ENCODE data around the gene CASP7. TPM values are rescaled to one million over a fixed set of nuclear protein-coding genes. Genes with fewer than 3 reads are reported as not detected.
"Not testable (repeated sequence)": the region's sequence is repeated elsewhere in the genome, so short reads cannot be mapped to it uniquely, and the experiment has no call there.

Gene CASP7
- 10 to 100 TPM in 11 of 12 donors, not detected in 1; 10.9 to 24.6 (median 18.3) TPM for polyA plus RNA-seq (ENCODE audit: insufficient read length in 12 of 12)
- long read RNA-seq, donor 1, transcript CASP7-203 (7 exons, 2,377 nt) = major isoform, 6 of 8 reads
- long read RNA-seq, donor 1, partial matches to known transcripts = 0 of 8 reads
- long read RNA-seq, donor 1, other reads (novel, unspliced or antisense) = 0 of 8 reads
- long read RNA-seq, donor 2, partial matches to known transcripts = 0 of 3 reads
- long read RNA-seq, donor 2, other reads (novel, unspliced or antisense) = 0 of 3 reads
- long read RNA-seq, donor 3, partial matches to known transcripts = 0 of 3 reads
- long read RNA-seq, donor 3, other reads (novel, unspliced or antisense) = 0 of 3 reads
- long read RNA-seq, donor 4, partial matches to known transcripts = 0 of 3 reads
- long read RNA-seq, donor 4, other reads (novel, unspliced or antisense) = 0 of 3 reads
- long read RNA-seq, donor 5 = 0 reads
- long read RNA-seq, donor 6, partial matches to known transcripts = 0 of 2 reads
- long read RNA-seq, donor 6, other reads (novel, unspliced or antisense) = 0 of 2 reads
- long read RNA-seq, donor 7, partial matches to known transcripts = 0 of 1 reads
- long read RNA-seq, donor 7, other reads (novel, unspliced or antisense) = 0 of 1 reads
- long read RNA-seq, donor 8, partial matches to known transcripts = 0 of 7 reads
- long read RNA-seq, donor 8, other reads (novel, unspliced or antisense) = 0 of 7 reads
- long read RNA-seq, donor 9, partial matches to known transcripts = 0 of 4 reads
- long read RNA-seq, donor 9, other reads (novel, unspliced or antisense) = 0 of 4 reads
- long read RNA-seq, donor 10, partial matches to known transcripts = 0 of 4 reads
- long read RNA-seq, donor 10, other reads (novel, unspliced or antisense) = 0 of 4 reads
- long read RNA-seq, donor 11, partial matches to known transcripts = 0 of 5 reads
- long read RNA-seq, donor 11, other reads (novel, unspliced or antisense) = 0 of 5 reads

DNA sequence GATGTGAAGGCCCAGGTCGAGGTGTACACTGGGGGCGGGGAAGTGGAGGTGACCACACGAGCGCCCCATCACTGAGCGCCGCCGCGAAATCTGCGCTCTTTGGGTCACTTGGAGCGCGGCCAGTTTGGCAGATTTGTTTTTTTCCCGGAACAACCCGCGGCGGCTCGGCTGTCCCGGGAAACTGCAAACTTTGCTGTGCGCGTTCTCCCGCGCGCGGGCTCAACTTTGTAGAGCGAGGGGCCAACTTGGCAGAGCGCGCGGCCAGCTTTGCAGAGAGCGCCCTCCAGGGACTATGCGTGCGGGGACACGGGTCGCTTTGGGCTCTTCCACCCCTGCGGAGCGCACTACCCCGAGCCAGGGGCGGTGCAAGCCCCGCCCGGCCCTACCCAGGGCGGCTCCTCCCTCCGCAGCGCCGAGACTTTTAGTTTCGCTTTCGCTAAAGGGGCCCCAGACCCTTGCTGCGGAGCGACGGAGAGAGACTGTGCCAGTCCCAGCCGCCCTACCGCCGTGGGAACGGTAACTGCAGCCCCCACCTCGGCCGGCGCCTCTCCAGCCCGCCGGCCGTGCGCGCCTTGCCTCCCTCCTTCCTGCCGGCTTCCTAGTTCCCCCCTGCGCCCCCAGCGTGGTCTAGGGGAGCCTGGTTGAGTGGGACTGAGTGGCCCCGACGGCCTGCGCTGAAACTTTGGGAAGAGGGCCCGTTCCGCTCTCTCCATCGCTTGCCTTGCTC, at the start of gene CASP7:
TSS of gene CASP7 (plus strand) at position 450 of the 727 bp plus-strand sequence. CDS start 17,582 bp downstream, outside the sequence.
- DNase-seq = peak; percentile 86

DNA sequence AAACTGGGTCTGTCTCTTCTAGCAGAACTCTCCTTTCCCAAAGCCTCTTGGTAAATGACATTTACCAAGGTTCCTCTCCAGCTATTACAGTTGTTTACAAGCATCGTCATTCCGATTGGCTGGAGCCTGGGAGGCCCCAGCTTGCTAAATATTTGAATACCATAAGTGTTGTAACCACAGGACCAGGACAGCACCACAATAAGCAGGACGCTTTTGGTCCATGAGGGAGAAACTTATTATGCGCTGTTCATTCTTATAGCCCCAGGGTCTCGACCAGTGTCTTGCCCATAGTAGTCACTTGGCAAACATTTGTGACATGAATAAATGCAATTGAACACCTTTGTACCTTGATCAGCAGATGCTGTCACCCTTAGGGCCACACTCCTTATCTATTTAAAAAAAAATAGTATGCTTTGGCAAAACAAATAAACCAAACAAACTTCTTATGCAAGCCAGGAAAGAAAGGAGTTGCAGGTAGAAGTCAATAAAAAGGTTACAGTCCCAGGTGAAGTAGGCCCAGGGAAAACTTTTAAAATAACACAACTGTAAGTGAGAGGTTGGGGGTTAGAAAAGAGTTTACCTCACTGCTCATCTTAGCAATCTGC, 48.7 kb upstream of the CASP7 start:
- DNase-seq = no peak

DNA sequence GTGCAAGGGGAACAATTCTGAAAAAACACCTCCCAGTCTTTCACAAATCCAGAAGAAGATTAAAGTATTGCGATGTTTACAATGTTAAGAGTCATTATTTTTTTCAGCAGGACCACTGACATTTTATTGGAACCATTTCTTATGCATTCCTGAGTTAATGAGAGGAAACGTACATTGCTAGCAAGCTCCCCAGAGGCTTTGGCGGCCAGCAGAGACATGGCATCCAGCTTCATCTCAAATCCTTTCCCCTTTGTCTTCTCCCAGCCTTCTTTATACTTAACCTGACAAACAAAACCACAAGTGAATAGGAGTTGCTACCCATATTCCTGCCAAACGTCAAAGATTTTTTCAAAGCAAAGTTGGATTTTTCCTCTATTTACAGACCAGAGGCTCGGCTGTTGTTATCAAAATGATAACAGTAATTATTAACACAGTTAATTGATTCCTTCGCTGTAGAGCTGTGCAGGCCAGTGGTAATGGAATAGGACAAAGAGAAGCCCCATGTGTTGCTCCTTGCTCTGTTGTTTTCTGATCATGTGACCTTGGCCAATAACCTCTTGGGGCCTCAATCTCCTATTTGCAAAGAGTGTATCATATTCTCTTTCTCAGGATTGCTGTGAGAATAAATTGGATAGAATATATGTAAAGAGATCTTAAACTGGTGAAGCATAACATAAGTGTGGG, 47.9 kb upstream of the CASP7 start:
- DNase-seq = no peak

DNA sequence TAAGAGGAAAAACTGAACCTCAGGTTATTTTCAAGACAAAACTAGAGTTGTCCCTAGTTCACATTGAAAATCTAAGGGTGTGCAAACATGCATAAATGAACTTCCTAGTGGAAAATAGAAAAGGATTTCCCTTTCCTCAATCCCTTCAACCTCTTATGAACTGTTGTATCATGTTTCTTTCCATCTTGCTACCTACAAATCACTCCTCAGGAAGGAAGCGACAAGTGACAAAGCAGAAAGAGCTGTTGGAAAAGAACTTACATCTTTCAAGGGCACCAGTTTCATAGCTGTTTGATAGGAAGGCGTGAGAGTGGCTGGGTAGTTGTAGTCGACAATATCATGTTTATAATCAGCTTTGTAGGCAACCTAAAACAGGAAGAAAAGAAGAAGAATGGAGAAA, 39.7 kb upstream of the CASP7 start:
- no peak for DNase-seq

DNA sequence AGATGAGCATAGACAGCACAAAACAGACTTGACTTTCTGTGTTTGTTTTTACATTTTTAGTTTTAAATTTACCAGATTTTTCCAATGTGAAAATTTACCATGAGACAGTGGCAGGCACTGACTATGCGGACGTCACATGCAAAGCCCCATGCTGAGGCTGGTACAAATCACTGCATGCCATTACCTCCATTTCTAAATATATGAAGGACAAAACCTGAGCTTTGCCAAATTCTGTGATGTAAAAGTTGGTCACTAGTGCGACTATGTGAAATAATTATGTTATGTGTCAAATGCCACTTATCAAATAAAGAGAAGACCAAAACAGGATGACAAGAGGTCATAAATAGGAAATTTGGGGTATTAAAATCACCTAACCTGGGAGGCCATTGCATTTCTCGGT, 38.0 kb upstream of the CASP7 start:
- DNase-seq = no peak

DNA sequence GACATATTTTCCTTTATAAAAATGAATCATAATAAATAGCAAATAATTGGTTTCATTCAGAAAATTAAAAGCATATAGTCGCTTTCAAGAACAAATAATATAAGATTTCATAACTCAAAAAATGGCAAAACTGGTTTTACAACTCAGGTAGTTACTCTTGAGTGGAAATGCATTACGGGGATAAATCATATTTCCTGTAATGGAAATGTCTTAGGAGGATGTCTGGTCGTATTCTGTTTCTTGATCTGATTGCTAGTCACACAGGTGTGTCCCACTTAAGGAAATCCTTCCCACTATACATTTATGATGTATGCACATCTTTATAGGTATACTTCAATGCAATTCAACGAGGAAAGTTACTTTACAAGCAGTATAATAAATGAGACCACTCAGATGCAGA, 36.5 kb upstream of the CASP7 start:
- no peak for DNase-seq

DNA sequence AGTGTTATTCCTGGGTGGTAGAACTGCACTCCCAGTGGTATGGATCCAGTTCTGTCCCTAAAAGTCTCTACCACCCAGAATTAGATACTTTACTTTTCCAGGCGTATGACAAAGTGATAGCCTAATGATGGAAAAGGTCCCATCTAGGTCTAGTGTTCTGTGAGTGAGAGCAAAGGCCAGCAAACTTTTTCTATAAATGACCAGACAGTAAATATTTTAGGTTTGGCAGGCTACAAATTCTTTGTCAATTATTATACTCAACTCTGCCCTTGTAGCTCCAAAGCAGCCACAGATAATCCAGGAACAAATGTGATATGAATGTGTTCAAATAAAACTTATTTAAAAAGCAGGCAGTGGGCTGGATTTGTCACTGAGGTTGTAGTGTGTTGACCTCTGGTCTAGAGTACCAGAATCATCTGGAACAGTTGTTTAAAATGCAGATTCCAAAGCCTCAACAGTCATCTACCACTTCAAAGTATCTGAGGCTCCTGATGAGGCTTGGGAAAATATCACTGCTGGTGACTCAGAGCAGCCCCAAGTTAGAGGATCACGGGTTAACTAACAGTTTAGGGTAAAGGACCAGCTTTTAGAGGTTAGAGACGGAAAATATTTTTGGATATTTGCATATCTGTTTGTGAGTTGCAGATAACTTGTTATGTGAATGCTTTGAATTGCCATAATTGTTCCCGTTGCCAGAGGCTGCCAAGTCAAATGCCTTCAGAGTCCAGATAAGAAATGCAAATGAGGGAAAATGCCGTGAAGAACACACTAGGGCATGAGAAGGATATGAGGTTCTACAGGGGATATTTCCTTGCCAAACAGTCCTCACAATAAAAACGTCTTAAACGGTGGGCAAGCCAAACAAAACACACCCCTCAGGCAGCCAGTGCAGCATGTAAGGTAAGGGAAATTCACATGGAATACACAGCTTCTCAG, 35.3 kb upstream of the CASP7 start:
- no peak for DNase-seq

DNA sequence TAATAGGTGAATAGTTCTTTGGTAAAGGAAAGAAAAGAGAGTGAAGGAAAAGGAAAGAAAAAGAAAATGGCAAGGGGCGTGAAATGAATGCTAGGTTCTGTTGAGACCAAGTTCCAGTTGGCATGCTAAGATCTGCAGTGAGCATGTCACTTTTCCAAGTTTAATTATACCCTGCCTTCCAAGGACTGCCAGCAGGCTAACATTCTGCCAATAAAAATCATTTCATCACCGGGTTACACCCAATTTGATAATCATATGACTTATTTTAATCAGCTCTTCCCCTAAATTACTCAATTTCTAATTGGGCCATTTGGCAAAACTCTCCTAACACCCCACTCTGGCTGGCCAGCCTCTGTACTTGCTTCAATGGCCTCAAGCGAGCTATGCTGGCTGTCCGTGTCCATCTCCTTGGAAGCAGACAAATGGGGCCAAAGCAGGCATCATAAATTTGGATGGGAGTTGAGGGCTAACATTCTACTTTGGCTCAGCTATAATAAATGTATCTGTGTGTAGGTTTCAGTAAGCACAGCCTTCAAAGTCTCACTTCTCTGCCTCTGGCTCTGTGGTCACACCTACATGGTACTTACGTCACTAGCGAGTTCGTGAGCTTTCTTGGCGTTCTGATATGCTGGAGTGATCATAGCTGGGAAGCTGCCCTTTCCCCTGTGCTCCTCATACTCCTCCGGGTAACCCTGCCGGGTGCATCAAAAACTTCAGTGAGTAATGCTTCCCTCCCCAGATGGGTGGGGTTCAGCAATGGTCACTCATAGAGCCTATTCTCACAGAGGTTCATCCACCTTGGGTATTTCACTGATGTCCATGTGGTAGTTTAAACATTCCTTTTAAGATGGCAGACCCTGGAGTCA, 33.1 kb upstream of the CASP7 start:
- no peak for DNase-seq

DNA sequence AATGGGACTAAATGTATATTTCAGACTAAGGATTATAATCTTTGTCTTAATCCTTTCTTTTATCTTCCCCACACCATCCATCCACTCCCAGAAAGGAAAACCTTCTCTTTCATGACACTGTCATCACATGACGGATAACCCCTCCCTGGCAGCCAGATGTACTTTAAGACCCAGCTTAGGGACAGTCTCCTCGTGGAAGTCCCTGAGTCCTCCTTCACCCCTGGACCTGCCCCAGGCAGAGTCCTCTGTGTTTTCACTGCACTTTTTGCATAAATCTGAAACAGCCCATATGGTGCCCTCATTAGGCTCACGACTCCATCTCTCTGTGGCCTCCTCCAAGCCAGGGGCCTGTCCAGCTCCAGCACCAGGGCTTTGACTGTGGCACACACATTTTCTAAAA, 31.9 kb upstream of the CASP7 start:
- no peak for DNase-seq

DNA sequence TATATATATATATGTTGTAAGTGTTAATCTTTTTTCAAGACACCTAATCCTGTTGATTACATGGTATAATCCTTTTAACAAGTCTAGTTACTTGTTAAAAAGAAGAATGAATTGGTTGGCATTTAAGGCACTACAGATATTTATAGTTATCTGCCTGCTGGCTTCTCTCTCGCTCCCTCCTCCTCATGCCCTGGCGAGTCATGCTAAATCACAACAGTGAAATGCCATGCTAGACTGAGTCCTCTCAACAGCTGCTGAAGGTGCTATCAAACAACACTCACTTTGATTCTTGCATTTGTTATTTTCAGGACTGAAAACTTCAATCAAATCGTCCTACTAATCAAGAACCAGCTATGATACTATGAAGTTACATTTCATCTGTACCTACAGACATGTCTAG, 31.2 kb upstream of the CASP7 start:
- no peak for DNase-seq

DNA sequence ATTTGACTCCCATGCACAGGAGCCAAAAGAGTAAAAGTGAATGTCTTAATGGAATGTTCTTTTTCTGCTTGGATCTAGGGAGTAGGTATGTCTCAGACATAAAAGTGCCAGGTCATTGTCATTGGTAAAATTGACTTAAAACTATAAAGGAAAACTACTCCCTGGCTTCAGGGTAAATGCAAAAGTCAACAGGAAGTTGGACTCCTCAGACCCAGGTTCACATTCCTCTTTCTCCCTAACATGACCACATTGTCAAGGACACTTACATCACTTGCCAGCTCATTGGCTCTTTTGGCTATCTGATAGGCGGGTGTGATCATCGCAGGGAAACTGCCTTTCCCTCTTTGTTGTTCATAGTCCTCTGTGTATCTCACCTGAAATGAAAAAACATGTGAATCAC, 29.5 kb upstream of the CASP7 start:
- DNase-seq = no peak

DNA sequence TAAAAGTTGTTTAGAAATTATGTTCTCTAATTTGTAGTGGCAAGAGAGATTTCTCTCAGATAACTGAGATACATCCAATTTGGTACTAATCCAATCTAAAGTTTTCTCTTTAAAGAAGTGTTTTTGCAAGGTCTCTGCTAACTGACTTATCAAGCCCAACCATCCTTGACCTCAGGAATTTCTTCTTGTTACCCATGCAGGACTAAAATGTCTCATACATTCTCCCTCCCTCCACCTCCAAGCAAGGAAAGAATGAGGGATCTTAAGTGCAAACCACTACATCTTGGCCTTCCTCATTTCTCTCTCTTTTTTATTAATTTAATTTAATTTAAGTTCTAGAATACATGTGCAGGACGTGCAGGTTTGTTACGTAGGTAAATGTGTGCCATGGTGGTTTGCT, 28.7 kb upstream of the CASP7 start:
- DNase-seq = no peak

DNA sequence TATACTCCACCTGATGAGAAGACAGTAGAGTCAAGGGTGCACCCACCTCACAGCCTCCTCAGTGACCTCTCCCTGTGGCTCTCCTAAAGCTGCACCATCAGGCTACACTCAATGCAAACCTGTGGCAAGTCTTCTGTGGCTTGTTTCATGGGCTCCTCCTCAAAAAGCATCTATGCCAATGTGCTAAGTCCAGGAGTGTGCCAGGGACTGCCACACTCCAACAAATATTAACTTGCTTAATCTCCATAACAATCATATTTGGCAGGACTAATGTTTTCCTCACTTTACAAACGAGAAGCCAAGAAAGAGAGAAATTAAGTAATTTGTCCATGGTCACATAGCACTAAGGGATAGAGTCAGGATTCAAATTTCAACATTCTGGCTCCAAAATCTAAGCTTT, 27.8 kb upstream of the CASP7 start:
- no peak for DNase-seq

DNA sequence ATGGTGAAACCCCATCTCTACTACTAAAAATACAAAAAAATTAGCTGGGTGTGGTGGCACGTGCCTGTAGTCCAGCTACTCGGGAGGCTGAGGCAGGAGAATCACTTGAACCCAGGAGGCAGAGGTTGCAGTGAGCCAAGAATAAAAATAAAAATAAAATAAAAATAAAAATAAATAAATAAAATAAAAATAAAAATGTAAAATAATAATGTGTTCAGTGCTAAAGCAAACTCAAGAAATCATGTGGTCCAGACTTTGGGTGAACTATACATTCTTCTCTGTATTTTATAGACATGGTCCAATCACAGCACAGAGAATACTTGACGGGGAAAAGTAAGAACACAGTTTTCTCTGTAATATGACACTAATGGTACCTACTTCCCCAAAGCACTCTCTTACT, 27.3 kb upstream of the CASP7 start:
- DNase-seq = not testable (repeated sequence)

DNA sequence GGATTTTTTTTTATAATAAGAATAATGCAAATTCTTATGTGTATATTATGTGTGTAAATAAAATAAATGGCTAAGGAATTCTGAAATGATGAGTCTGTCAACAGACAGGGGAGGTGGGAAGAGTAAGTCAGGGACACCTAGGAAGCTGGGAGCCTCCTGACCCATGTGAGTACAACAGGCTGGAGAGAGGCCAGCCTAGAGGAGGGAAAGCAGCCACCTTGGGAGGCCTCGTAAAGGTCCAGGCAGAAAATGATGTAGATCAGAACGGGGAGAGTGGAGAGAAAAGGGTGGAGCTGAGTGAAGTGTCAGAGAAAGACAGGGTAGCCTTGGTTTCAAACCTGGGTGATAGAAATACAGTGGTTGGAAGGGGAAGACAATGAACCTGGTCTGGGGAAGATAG, 22.8 kb upstream of the CASP7 start:
- DNase-seq = no peak

DNA sequence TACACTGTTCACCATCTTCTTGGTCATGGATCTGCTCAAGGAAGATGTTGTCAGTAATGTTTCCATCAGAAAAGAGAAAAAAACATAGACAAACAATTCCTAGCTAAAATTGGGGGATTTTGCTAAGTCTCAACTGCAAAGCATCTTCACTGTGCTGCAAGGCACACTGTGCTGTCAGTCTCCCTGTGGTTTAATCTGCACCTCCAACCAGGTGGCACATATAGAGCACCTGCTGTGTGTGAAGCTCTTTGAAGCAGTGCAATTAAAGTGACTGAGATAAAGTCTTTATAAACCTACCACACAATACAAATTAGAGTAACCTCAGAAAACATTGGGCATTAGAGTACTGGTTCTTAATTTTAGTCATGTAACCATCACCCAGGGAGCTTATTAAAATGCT, 22.2 kb upstream of the CASP7 start:
- no peak for DNase-seq

DNA sequence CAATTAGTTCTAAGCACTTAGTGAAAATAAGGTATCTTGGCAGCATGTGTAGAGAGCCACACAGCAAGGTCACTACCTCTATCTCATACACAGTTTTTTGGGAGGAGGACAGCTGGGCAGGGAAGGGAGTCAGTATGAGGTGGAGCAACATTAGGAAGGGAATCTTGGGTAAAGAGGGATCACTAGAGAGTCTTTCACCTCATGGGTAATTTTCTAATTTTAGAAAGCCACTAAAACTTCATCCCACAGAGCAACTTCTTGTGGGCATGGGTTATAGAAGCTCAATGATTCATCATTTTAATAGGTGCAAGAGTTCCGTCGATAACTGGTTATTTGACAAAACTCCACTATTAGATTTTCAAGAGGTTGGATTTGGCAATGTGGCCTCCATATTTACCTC, 18.4 kb upstream of the CASP7 start:
- no peak for DNase-seq

DNA sequence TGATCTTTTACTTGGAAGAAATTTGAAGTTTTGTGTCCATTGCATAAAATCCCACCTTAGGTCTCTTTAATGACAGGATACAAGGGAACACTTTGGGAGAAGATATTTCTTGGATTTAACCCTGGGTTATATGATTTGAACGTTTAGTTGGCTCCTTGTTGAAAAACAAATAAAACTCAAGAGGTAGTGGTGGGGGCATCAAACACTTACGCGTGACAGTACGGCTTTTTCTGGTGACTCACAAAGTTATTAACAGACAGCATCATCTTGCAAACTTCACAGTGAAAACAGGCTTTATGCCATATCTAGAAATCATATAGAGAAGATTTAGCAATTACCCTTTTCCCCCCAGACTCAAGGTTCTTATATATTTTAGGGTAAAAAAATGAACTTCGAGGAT, 16.6 kb upstream of the CASP7 start:
- DNase-seq = no peak

DNA sequence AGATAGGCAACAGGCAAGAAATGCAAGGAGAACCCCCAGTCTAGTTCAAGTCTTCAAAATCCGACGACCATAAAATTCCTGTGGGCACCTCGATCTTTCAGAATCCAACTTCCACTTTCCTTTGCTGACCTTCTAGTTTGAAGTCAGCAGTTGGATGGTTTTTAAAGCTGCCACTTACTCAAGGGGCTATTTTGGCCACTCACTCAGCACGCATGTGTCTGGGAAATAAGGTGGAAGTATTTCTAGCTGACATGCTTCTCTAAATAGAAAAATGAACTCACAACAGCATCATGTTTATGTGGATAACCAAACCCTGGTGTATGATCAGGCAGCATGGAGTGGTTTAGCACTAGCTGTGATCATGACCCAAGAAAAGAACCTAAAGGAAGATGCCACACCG, 15.8 kb upstream of the CASP7 start, which contains the start of gene NRAP:
TSS of gene NRAP (minus strand) at position 134 of the 400 bp plus-strand sequence. CDS start 159 bp downstream, outside the sequence.
- no peak for DNase-seq
